SKM-1 treated with dmso at 0.1 percent for 144 hours (cell line): ENCODE data around the gene STK25.

Experiments used
- DNase-seq: peaks from one replicate; lab custom pipeline; 2025; ENCODE audit not compliant: unreplicated experiment; lab: John Stamatoyannopoulos, UW

STK25 gene

GRCh38 chr2:241495172-241496002, 13.0 kb downstream of the STK25 start:
- DNase-seq = no peak

- no peak for DNase-seq
These were observed 14.0 kb downstream of the STK25 start for GRCh38 chr2:241494311-241494908.

GRCh38 chr2:241493092-241493491, 15.3 kb downstream of the STK25 start:
- DNase-seq = no peak

GRCh38 chr2:241492174-241492565, 16.2 kb downstream of the STK25 start:
- DNase-seq = no peak

GRCh38 chr2:241491549-241492173, 16.7 kb downstream of the STK25 start:
- no peak for DNase-seq

GRCh38 chr2:241490825-241491506, 17.4 kb downstream of the STK25 start:
- no peak for DNase-seq

- DNase-seq = no peak
These were observed 18.4 kb downstream of the STK25 start for GRCh38 chr2:241489733-241490680.

- no peak for DNase-seq
These were observed 19.3 kb downstream of the STK25 start for GRCh38 chr2:241489088-241489487.

- DNase-seq = no peak
These were observed 23.0 kb downstream of the STK25 start for GRCh38 chr2:241485172-241485911.

GRCh38 chr2:241483305-241483704, 25.1 kb downstream of the STK25 start:
- no peak for DNase-seq

GRCh38 chr2:241482126-241482955, 26.0 kb downstream of the STK25 start:
- no peak for DNase-seq

- DNase-seq = no peak
These were observed 26.7 kb downstream of the STK25 start for GRCh38 chr2:241481687-241482086.

GRCh38 chr2:241479026-241479898, 29.1 kb downstream of the STK25 start:
- DNase-seq = no peak

- no peak for DNase-seq
These were observed 30.2 kb downstream of the STK25 start for GRCh38 chr2:241478166-241478565.

GRCh38 chr2:241475267-241475666, 33.1 kb downstream of the STK25 start:
- no peak for DNase-seq

GRCh38 chr2:241473399-241473798, 35.0 kb downstream of the STK25 start:
- DNase-seq = no peak

GRCh38 chr2:241469746-241470145, 38.6 kb downstream of the STK25 start:
- DNase-seq = no peak

GRCh38 chr2:241468476-241468781, 40.0 kb downstream of the STK25 start:
- no peak for DNase-seq
